ENCODE measurements around the gene TUBB4A. TPM values are rescaled to one million over a fixed set of nuclear protein-coding genes. Genes with fewer than 3 reads are reported as not detected.

TUBB4A gene
- total RNA-seq, 1 donor from 2014 or later, result 1.7 TPM

- Mint-ChIP-seq H3K9me3 (ENCODE audit: unreplicated experiment) (no peaks in the 10 kb centered on the region), H3K27ac (ENCODE audit: unreplicated experiment) (no peak overlapping the region), H3K4me1 (ENCODE audit: low read depth, unreplicated experiment) (no peaks in the 10 kb centered on the region), H3K27me3 (ENCODE audit: low read depth, unreplicated experiment) (peaks cover 22% of the 10 kb centered on the region), H3K4me3 (ENCODE audit: unreplicated experiment) (no peak overlapping the region), H3K36me3 (ENCODE audit: low read depth, unreplicated experiment) (no peaks in the 10 kb centered on the region)
- Histone ChIP-seq H3K27me3 (ENCODE audit: insufficient read depth, low read length) (peaks cover 11% of the 10 kb centered on the region), H3K36me3 (ENCODE audit: insufficient read depth, low read length) (no peaks in the 10 kb centered on the region), H3K4me3 (ENCODE audit: insufficient read depth, low read depth, low read length) (no peak overlapping the region), H4K20me1 (ENCODE audit: insufficient read depth, low read length) (no peaks in the 10 kb centered on the region), H2AFZ (ENCODE audit: low read depth, low read length) (no peak overlapping the region), H3K27ac (ENCODE audit: low read depth, low read length) (no peak overlapping the region), H3K4me1 (ENCODE audit: insufficient read depth, low read length) (no peaks in the 10 kb centered on the region), H3K4me2 (ENCODE audit: low read length) (no peak overlapping the region), H3K9ac (ENCODE audit: low read length) (no peak overlapping the region), H3K79me2 (ENCODE audit: insufficient read depth, low read length) (no peaks in the 10 kb centered on the region), H3K9me3 (ENCODE audit: insufficient read depth, low read depth, low read length) (no peaks in the 10 kb centered on the region)
- TF ChIP-seq EZH2 (IDR thresholded peaks at IDR 0.05; ENCODE audit: insufficient read depth, low read length) (no peak), CTCF (IDR thresholded peaks at IDR 0.05; ENCODE audit: insufficient read depth, low read depth, low read length) (no peak)
- DNase-seq (ENCODE audit: low read depth), result no peak
- no peak for FAIRE-seq
Observed at GRCh38 chr19:6470173-6470572, 31.9 kb downstream of the TUBB4A start.

- Histone ChIP-seq H3K9me3 (ENCODE audit: insufficient read depth, low read depth, low read length) (no peaks in the 10 kb centered on the region), H3K36me3 (ENCODE audit: insufficient read depth, low read length) (no peaks in the 10 kb centered on the region), H2AFZ (ENCODE audit: low read depth, low read length) (no peak overlapping the region), H3K4me2 (ENCODE audit: low read length) (no peak overlapping the region), H3K4me3 (ENCODE audit: insufficient read depth, low read depth, low read length) (no peak overlapping the region), H3K27me3 (ENCODE audit: insufficient read depth, low read length) (peaks cover 14% of the 10 kb centered on the region), H3K9ac (ENCODE audit: low read length) (no peak overlapping the region), H3K4me1 (ENCODE audit: insufficient read depth, low read length) (no peaks in the 10 kb centered on the region), H3K27ac (ENCODE audit: low read depth, low read length) (no peak overlapping the region), H3K79me2 (ENCODE audit: insufficient read depth, low read length) (no peaks in the 10 kb centered on the region), H4K20me1 (ENCODE audit: insufficient read depth, low read length) (no peaks in the 10 kb centered on the region)
- no peaks in the 10 kb centered on the region for H3K36me3 Mint-ChIP-seq (ENCODE audit: low read depth, unreplicated experiment)
- TF ChIP-seq CTCF (IDR thresholded peaks at IDR 0.05; ENCODE audit: insufficient read depth, low read depth, low read length) (no peak), EZH2 (IDR thresholded peaks at IDR 0.05; ENCODE audit: insufficient read depth, low read length) (no peak)
- no peak for FAIRE-seq
- H3K27ac Mint-ChIP-seq (ENCODE audit: unreplicated experiment), result no peak overlapping the region
- no peaks in the 10 kb centered on the region for H3K9me3 Mint-ChIP-seq (ENCODE audit: unreplicated experiment)
- H3K27me3 Mint-ChIP-seq (ENCODE audit: low read depth, unreplicated experiment), result peaks cover 24% of the 10 kb centered on the region
- DNase-seq (ENCODE audit: low read depth), result no peak
- H3K4me1 Mint-ChIP-seq (ENCODE audit: low read depth, unreplicated experiment), result no peaks in the 10 kb centered on the region
- no peak overlapping the region for H3K4me3 Mint-ChIP-seq (ENCODE audit: unreplicated experiment)
Observed at GRCh38 chr19:6467384-6467783, 34.7 kb downstream of the TUBB4A start.

DNA sequence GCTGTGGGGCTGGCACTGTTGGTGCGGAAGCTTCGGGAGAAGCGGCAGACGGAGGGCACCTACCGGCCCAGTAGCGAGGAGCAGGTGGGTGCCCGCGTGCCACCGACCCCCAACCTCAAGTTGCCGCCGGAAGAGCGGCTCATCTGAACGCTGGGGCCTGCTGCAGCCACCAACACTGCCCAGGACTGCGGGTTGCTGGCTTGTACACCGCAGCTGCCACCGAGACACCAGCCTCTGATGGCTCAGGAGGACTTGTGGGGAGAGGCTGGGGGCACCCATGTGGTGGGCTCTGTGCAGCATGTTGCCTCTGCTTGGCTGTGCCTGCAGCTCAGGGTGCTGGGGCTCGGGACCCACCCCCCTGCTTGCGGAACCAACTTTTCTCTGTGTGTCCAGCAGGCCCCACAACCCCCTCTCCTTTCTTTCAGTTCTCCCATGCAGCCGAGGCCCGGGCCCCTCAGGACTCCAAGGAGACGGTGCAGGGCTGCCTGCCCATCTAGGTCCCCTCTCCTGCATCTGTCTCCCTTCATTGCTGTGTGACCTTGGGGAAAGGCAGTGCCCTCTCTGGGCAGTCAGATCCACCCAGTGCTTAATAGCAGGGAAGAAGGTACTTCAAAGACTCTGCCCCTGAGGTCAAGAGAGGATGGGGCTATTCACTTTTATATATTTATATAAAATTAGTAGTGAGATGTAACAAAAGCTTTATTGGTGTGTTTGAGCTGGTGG, 35.4 kb downstream of the TUBB4A start:
- Mint-ChIP-seq H3K27me3 (ENCODE audit: low read depth, unreplicated experiment) (peaks cover 29% of the 10 kb centered on the region), H3K27ac (ENCODE audit: unreplicated experiment) (no peak overlapping the region)

More for the DNA sequence above, 35.4 kb downstream of the TUBB4A start:
- Histone ChIP-seq H2AFZ (ENCODE audit: low read depth, low read length) (no peak overlapping the region), H3K4me2 (ENCODE audit: low read length) (no peak overlapping the region), H3K4me1 (ENCODE audit: insufficient read depth, low read length) (no peaks in the 10 kb centered on the region), H3K27ac (ENCODE audit: low read depth, low read length) (no peak overlapping the region), H3K36me3 (ENCODE audit: insufficient read depth, low read length) (no peaks in the 10 kb centered on the region), H4K20me1 (ENCODE audit: insufficient read depth, low read length) (no peaks in the 10 kb centered on the region), H3K79me2 (ENCODE audit: insufficient read depth, low read length) (no peaks in the 10 kb centered on the region), H3K27me3 (ENCODE audit: insufficient read depth, low read length) (peaks cover 20% of the 10 kb centered on the region), H3K4me3 (ENCODE audit: insufficient read depth, low read depth, low read length) (no peak overlapping the region), H3K9ac (ENCODE audit: low read length) (no peak overlapping the region), H3K9me3 (ENCODE audit: insufficient read depth, low read depth, low read length) (no peaks in the 10 kb centered on the region)
- Mint-ChIP-seq H3K4me1 (ENCODE audit: low read depth, unreplicated experiment) (no peaks in the 10 kb centered on the region), H3K36me3 (ENCODE audit: low read depth, unreplicated experiment) (no peaks in the 10 kb centered on the region), H3K4me3 (ENCODE audit: unreplicated experiment) (no peak overlapping the region), H3K9me3 (ENCODE audit: unreplicated experiment) (no peaks in the 10 kb centered on the region)
- TF ChIP-seq EZH2 (IDR thresholded peaks at IDR 0.05; ENCODE audit: insufficient read depth, low read length) (no peak), CTCF (IDR thresholded peaks at IDR 0.05; ENCODE audit: insufficient read depth, low read depth, low read length) (no peak)
- DNase-seq (ENCODE audit: low read depth), result no peak
- FAIRE-seq, result no peak
